ENCODE results near the gene LDLRAD4.

DNA sequence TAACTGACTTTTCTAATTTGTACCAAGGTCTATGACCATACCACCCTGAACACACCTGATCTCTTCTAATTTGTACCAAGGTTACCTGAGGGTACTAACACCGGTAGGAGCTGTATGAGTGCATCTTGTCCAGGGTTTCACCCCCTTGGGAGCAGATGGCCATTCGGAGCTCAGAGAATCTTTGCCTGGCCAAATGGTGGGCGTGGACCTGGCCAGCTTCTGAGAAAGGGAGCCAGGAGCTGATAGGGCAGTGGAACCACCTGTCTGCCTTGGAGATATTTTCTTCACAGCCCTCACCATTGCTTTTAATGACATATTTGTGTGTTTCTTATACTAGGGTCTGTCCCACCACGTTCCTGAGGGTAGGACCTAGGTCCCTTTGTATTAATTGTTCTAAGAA is 188.9 kb downstream of the LDLRAD4 start:
- no peak for TF ChIP-seq POLR2A (IDR thresholded peaks at IDR 0.05; ENCODE audit: low read depth)
- TF ChIP-seq, protein P1, sequence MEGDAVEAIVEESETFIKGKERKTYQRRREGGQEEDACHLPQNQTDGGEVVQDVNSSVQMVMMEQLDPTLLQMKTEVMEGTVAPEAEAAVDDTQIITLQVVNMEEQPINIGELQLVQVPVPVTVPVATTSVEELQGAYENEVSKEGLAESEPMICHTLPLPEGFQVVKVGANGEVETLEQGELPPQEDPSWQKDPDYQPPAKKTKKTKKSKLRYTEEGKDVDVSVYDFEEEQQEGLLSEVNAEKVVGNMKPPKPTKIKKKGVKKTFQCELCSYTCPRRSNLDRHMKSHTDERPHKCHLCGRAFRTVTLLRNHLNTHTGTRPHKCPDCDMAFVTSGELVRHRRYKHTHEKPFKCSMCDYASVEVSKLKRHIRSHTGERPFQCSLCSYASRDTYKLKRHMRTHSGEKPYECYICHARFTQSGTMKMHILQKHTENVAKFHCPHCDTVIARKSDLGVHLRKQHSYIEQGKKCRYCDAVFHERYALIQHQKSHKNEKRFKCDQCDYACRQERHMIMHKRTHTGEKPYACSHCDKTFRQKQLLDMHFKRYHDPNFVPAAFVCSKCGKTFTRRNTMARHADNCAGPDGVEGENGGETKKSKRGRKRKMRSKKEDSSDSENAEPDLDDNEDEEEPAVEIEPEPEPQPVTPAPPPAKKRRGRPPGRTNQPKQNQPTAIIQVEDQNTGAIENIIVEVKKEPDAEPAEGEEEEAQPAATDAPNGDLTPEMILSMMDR (IDR thresholded peaks at IDR 0.05), result no peak
- no peak for TF ChIP-seq POLR2AphosphoS5 (IDR thresholded peaks at IDR 0.05)
